COLO668 (cell line): ENCODE measurements around the gene CFAP99.
A peak's percentile ranks its signal among the peaks of the same experiment; 100 is the strongest.
"Not testable (repeated sequence)": the region's sequence is repeated elsewhere in the genome, so short reads cannot be mapped to it uniquely, and the experiment has no call there.

Experiments
- DNase-seq: peaks from one replicate; lab custom pipeline; 2025; ENCODE audit not compliant: unreplicated experiment; lab: John Stamatoyannopoulos, UW

The CFAP99 gene

DNA sequence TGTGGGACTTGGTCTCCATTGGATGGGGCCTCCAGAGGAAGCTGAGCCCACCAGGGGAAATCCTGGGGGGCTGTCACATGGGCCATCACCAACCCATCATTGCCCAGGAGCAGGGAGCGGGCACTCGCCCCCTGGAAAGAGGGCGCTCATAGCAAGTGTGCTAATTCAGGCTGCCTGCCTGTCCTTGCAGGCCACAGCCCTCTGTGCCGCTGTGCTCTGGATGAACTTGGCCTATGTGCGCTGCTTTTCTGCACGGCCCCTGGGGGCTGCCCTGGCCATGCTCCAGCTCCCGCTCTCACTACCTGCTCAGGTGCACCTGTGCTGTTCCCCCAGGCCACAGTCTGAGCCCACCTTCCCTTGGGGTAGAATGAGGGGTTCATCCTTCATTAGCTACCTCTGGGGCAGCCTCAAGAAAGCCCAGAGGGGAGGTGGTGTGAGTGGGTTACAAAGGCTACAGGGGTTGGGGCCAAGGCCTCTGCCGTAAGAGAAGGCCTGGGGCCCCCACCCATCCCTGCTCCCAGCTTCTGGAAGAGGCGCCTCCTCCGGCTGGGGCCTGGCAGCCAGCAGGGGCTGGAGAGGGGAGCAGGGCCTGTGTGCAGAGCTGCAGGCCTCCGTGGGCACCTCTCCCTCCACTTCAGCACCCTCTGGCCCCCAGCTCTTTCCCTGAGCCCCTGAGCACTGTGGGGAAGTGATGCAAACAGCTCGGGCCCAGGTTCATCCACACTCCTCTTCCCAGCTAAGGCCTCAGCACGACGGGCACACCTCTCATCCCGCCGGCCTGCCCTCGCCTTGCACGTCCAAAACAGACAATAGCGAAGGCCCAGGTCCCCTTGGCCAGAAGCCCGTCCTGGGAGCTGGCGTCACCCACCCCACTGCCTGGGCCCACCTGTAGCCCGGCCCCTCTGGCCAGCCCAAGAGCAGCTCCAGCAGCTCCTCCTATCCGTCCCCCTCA lies 8.9 kb downstream of the CFAP99 start:
- DNase-seq, result no peak

DNA sequence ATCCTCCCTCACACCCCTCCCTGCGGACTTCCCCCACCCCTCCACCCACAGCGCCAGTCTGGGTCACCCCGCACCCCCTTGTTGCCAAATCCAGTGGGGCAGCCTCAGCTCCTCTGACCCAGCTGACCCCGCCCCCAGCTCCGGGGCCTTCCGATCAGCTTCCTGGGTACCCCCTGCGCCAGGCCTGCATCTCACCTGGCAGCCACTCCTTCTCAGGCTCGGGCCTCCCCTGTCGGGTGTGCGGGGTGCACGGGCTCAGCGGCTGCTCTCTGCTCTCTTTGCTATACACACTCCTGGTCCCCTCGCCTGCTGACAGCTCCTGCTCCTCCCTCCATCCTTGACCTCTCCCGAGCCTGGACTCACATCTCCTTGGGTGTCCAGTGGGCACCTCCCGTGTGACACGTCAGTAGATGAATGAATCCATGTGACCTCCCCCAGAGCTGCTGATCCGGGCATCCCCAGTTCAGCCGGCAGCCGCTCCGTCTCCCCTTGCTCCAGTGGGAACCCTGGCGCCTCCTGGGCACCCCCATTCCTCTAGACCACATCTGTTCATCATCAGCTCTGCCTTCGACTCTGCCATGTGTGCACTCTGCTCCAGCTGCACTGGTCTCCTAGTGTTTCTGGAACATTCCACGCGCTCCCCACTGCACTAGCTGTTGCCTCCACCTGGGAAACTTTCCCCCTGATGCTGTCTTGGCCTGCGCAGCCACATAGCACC lies 9.9 kb downstream of the CFAP99 start:
- DNase-seq, result no peak

DNA sequence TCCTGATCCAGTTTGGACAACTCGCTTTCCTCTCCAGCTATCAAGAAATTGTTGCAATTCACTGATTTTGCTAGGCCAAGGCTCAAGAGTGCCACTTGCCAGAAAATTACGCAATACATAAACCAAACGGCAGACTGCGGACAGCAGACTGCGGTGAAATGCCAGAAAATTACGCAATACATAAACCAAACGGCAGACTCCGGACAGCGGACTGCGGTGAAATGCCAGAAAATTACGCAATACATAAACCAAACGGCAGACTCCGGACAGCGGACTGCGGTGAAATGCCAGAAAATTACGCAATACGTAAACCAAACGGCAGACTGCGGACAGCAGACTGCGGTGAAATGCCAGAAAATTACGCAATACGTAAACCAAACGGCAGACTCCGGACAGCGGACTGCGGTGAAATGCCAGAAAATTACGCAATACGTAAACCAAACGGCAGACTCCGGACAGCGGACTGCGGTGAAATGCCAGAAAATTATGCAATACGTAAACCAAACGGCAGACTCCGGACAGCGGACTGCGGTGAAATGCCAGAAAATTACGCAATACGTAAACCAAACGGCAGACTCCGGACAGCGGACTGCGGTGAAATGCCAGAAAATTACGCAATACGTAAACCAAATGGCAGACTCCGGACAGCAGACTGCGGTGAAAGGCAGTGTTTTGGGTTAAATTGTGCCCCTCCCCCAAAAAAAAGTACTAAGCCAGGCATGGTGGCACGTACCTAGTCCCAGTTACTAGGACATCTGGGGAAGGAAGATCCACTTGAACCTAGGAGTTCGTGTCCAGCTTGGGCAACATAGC lies 11.4 kb downstream of the CFAP99 start:
- not testable (repeated sequence) for DNase-seq

DNA sequence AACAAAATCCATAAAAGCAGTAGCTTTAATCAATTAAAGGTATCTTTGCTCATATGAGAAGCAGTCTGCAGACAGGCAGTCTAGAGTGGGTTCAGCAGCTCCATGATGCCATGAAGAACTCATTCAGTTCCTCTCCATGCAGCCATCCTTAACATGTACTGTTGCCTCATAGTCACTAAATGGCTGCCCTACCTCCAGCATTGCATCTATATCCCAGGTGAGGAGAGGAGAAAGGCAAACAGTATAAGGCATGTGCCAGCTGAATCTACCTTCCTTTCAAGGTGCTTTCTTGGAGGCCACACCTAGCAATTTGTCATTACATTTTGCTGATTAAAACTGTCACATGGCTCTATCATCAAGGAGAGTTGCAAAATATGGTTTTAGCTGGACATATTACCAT lies 13.2 kb downstream of the CFAP99 start:
- no peak for DNase-seq

DNA sequence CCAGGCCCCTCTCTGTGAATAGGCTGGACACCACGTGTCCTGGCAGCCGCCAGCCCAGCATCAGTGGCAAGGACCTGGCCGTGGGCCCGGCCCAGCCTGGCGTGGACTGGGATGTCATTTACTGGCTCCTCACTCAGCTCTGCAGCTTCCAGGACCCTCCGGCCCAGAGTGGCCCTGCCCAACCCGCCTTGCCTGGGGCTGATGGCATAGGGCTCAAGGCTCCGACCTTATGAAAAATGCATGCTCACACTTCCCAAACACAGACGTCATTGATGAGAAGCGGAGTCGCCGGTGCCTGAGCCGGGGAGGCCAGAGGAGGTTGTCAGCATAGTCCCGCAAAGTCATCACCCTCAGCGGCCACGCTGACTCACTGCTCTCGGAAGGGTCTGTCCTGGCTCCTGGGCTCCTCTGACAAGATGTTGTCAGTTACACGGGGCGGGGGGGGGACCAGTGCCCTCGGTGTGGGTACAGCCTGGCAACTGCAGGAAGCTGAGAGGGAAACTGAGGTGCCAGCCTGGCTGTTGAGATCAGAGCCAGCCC lies 14.3 kb downstream of the CFAP99 start:
- DNase-seq, result no peak

DNA sequence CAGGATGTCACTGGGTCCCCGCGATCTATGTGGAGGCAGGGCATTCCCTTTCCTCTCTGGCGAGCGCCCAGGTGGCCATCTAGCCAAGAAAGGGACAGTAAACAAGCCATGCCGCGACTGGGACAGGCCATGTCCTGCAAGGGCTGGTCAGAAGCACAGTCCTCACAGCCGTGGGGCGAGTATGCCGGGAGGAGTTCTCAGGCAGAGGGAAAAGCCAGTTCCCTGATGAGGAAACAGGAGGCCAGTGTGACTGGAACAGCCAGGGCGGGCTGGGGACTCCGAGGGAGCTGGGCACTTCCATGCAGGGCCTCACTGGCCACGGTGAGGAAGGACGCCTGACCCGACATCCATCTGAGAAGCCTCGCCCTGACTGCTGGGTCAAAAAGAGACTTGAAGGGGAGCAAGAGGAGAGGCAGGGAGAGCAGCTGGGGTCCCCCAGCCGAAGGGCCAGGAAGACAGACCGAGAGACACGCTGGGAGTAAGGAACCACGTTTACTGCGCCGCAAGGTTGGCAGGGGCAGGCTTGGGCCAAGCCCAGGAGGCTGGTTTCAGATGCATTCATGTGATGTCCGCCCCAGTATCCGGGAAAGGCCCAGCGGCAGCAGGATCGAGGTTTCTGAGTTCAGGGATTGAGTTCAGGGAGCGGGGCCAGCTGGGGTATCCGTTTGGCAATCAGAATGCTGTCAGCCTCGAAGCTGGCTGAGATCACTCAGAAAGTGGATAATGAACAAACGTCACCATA lies 15.0 kb downstream of the CFAP99 start:
- no peak for DNase-seq

DNA sequence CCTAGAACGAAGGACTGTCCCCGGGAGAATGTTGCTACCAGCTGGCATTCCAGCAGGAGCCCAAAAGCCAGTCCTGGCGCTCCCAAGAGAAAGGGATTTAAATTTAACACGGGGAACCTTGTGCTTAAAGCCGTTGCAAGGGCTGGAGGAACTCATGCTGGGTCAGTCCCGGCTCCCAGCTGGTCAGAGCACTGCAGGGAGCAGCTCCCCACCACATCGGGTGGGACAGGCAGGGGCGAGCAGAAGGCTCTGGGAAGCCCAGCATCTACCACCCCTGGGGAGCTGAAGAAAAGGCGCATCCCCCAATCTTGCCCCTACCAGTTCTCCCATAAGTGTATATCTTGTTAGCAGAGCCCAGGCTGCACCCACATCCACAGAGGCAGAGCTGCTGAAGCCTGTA lies 15.7 kb downstream of the CFAP99 start:
- no peak for DNase-seq

DNA sequence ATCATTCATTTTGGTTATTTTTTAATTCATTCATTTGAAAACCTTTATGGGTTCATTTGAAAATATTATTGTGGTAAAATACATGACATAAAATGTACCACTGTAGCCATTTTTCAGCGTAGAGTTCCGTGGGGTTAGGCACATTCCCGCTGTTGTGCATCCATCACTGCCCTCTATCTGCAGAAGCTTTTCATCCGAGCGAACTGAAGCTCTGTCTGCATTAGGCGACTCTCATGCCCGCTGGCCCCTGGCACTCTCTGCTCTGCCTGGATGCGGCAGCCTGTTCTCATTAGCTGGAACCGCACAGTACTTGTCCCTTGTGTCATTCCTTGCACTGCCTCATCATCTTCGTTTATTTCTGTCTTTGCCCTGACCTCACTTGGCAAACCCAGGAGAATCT lies 17.5 kb downstream of the CFAP99 start:
- peak; percentile 27 for DNase-seq

DNA sequence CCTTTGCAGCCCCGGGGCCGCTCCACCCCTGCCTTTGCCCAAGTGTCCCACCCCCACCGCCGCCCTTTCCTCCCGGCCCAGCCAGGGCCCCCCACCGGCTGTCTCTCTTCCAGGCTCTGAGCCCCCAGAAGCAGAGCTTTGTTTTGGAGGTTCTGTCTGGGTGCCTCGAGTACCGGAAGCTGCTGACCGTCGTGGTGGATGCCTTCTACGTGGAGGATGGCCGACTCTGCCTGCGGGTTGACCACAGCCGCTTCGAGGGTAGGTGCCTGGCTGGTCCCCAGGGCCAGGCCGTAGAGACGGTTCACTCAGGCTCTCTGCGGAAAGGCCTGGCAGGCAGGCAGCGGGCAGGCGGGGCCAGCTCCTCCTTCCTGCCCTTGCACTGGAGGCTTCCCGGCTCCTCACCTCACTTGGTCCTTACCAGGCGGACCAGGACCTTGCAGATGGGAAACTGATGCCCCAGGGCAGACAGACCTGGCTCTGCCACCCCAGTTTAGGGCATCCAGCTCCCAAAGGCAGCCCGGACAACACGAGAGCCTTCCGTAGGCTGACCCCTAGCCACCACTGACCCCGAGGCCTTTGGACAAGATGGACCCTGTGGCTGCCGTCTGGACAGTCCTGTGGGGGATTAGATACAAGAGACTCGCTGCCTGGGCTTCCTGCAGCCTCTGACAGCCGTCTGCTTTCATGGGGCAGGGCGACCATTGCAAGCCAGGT lies 18.2 kb downstream of the CFAP99 start:
- DNase-seq, result no peak

DNA sequence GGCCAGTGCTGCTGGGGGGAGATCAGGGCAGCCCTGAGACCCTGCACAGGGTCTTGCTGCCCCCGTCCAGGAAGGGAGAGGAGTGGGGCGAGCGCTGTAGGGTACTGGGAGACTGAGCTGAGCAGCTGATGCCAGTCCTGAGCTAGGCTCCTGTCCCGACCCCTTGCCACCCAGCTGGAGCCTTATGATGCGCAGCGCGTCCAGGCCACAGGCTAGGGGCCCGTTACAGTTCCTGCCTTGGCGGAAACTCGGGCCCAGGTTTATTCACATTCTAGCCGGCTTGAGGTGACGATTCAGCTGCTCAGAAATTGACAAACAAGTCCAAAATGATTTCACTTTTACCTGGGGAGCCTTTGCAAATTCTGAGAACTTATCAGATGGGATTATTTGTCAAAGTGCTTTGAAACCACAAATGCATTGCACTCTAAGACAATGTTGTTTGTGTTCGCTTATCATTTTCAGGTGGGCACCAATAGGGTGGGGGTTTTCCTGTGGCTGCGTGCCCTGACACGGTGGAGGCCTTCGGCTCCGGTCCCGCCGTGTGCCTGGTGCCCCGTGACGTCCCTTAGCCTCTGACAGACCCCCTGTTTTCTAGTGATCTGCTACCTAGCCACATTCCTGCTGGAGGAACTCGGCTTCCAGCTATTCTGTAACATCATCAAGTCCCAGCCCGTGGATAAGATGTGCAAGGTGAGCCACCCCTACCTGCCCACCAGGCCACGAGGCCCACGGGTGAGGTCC lies 18.9 kb downstream of the CFAP99 start:
- no peak for DNase-seq

DNA sequence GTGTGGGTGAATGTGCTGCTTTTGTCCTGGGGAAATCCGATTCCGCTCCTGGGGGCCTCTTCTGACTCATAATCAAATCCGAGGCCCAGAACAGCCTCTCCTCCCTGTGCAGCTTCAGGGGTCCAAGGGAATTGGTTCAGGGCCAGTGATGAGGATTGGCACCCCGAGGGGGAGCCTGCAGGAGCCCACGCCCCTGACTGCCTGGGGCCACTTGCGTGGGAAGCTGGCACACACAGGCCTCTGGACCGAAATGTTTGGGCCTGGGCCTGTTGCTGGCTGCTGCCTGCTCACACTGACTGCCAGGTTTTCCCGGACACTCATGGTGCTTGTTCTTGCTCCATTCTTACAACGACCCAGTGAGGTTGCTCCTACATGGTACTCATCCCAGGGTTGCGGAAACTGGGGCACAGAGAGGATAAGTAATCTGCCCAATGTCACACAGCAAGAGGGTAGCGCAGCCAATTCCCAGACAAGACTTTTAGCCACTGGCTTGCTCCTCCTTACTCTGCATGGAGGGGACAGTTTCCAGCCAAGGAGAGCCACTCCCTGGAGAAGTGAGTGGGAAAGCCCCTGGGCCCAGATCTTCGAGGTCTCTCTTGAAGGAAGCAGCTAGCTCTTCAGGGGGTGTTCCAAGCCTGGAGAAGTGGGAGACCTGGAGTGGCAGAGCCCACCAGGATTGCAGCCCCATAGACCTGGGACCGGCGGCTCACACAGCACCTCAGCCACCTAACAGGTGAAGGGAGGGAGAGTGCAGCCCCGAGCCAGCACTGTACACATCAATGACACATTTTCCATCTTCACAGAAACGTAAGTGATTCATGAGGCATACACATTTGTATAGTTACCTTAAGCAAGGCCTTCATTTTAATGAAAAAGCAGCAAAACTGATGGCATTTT lies 20.3 kb downstream of the CFAP99 start:
- DNase-seq, result no peak

DNA sequence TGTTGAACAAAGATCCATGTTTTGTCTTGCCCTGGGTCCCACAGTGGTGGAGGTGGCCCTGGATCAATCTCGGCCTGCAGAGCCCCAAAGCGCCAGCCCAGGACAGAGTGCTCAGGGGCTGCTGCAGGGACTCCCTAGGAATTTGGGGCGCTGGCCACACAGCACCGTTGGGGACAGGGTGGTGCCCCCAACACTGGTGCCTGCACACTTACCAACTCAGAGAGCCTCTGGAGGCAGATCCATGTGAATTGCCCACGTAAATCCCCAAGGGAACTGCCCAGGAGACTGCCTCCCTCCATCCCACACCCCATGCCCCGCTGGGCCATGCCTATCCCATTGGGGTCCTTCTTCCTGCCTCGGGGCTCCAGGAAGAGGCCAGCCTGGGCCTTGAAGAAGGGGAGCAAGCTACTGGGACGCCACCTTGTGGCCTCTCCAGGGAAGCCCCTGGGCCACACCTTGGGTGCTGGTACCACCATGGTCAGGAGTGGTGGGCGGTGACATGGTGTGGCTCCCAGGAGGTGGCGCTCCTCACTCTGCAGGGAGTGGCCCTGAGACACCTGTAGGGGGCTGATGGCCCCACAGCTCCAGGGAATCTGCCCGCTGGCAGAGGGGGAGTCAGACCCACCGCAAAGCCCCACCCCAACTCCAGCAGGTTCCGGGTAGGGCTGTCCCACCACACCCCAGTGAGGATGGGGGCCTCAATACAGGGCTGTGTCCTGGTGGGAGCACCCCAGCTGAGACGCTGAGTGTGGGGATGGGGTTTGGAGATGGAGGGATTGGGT lies 22.8 kb downstream of the CFAP99 start:
- peak; percentile 74 for DNase-seq

DNA sequence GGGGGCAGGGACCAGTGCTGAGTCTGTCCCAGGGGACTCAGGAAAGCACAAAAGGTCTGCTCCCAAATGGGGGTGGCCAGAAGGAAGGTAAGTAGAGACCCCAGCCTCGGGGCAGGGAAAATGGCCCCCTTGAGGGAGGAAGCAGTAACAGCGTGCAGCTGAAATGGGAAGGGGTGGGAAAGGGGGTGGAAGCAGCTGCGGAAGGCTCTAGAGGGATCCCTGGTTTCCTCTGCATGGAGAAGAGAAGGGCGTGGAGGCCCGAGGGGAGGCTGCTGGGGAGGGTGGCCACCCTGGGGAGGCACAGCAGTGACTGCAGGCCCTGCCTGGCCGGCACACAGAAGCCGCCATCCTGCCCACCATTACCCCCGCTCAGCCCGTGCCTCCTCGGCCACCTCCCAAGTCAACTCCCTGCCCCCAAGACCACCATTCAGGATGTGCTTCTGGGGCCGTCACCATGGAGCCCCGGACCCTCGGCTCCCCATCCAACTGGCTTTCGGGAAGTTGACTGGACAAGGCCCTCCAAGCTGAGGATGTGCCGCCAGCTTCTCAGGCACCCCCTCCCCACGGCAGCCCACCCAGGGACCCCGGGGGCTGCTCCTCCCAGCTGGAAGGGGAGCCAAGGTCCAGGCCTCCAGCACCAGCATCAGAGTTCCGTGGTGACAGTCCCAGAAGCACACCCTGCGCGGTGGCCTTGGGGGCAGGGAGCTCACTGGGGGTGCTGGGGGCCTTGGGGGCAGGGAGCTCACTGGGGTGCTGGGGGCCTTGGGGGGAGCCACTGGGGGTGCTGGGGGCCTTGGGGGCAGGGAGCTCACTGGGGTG lies 23.6 kb downstream of the CFAP99 start:
- DNase-seq, result no peak

DNA sequence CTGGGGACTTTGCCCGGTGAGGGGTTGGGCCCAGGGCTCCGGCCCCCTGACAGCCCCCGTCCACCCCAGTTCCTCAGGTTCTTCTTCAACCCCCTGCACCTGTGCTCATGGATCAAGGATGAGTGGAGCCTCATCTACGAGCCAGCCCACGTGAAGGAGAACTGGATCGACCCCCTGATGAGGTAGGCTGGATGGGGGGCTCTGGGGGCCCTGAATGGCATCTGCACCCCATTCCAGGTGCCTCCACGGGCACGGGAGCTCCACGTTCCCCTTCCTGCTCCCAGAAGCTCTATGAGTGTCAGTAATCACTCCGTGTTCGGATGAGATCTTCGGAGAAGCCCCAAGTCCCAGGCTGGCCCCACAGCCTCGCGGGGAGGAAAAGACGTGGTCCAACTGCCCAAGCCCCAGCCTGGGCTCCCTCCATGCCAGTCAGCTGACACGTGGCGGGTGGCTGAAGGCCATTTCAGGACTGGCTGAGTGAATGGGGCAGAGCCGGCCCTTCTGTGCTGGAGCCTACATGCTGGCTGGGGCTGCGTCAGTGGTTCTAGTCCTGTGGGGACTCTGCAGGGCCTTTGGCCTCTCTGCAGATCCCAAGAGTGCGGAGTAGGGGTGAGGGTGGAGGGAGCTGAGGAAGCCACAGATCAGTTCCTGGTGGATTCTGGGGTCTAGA lies 24.4 kb downstream of the CFAP99 start:
- DNase-seq, result no peak

DNA sequence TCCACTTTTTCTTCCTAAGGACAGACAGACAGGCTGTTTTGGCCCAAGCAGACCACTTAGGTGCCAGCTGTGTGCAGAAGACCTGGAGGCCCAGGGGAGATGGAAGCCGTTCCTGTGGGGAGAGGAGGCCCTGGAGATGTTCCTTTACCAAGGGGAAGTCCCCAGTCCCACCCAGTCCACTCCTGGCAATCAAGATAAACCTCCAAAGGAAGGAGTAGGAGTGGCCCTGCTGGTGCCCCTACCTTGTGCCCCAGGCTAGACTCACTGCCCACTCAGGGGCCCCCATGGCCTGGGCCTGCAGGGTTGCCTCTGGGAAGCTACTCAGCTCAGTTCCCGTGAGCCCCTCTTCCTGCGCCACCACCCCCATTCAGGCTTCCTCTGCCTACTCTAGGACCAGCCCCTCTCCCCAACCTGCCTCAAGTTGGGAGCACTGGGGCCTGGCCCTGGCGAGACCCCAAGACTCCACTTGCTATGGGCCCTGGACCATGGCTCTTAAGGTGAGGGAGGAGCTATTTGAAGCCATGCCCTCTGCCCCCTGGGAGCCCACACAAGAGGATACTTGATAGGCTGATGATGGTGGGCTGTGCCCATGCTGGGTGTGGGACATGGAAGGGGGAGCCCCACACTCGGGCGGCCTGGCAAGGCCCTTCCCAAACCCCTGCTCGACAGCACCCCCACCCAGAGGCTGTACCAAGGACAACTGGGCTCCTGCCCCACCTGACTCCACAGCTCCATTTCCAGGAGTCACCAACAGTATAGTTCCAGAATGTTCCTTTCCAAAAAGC lies 25.4 kb downstream of the CFAP99 start:
- DNase-seq, result no peak
